GM12801 (cell line): ENCODE results near the gene GNB3.

ENCODE experiments used
- TF ChIP-seq, protein P1 (sequence below): IDR thresholded peaks from one replicate; pipeline ENCODE4 v1.5.1; 2011; ENCODE audit warnings: control low read depth; ENCODE audit not compliant: insufficient read length; ENCODE audit errors: extremely low read depth

The GNB3 gene

DNA sequence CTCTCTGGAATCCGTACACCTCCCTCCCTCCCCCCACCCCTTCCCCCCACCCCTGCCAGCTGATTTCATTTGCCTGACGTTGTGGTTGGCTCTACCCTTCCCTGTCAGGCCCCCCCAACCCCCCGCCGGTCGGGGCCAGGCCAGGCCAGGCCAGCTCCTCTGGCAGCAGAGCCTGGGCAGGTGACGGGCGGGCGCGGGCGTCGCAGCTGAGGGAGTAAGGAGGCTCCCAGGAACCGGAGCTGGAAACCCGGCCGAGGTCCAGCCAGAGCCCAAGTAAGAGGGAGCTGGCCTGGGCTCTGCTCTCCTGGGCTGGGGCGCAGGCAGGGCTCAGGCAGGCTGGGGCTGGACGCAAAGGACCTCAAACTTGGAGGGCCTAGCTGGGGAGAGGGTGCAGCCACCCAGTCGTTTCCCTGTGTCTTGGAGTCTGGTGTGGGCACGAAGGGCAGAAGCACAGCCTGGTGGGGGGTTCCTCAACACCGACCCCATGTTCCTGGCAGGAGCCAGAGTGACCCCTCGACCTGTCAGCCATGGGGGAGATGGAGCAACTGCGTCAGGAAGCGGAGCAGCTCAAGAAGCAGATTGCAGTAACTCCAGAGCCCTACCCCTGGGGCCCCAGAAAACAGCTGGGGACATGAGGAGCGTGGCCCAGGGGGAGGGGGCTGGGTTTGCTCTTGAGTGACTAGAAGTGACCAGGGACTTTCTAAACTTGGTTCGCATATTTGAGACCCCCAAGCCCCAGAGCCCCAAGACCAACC lies at the start of gene GNB3:
GNB3 (plus strand) TSS at position 165 of the 755 bp plus-strand sequence; CDS start at position 528, 363 bp downstream.
- TF ChIP-seq, protein P1, sequence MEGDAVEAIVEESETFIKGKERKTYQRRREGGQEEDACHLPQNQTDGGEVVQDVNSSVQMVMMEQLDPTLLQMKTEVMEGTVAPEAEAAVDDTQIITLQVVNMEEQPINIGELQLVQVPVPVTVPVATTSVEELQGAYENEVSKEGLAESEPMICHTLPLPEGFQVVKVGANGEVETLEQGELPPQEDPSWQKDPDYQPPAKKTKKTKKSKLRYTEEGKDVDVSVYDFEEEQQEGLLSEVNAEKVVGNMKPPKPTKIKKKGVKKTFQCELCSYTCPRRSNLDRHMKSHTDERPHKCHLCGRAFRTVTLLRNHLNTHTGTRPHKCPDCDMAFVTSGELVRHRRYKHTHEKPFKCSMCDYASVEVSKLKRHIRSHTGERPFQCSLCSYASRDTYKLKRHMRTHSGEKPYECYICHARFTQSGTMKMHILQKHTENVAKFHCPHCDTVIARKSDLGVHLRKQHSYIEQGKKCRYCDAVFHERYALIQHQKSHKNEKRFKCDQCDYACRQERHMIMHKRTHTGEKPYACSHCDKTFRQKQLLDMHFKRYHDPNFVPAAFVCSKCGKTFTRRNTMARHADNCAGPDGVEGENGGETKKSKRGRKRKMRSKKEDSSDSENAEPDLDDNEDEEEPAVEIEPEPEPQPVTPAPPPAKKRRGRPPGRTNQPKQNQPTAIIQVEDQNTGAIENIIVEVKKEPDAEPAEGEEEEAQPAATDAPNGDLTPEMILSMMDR: no peak

DNA sequence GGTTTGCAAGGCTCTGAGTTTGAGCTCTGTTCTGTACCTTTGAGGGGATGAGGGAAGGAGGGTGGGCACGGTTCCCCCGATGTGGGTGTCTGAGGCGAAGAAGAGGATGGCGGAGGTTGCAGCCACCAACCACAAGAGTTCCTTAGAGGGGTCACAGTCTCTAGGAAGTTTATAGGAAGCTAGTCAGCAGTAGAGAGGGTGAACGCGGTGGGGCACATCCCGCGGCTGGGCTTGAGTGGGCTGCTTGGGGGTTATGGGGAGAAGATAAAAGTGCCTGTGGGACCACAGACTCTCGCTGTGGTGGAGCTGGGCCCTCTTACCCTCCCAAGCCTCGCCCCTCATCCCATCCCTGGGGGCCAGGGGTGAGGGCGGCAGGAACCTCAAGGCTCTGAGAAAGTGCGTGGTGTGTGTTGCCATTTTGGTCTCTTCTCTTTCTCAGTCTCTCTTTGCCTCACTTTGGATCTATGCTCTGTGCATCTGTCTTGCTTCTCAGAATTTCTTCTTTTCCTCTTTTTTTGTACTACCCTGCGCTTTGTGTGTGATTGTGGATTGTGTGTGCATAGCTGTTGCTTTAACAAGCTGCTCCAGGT lies 48.7 kb upstream of the GNB3 start:
- TF ChIP-seq, protein P1: no peak

DNA sequence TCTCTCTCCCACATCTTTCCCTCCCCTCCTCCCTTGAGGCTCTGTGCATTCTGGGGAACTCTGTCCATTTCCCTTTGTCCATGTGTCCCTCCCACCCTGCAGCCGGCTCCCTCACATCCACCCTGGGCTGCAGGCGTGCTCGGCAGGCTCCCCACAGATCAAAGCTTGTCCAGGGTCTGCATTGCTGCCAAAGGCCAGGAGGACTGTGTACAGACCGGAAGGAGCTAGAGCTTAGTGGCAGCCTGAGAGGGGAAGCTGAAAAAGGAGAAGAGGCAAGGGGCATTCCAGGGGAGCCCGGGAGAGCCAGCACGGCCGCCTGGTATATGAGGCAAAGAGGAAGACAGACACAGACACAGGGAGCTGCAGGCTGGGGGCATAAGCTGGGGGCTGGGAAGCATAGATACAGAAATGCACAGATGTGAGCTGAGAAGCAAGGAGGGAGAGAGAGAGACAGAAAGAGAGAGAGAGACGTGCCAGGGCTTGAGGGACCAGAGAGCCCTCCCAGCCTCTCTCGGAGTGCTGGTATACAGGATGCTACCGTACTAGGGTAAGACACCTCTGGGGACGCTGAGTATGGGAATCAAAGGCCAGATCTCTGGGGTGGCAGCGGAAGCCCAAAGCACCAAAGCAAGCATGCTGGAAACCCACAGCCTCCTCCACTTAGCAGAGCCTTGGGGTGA lies 48.1 kb upstream of the GNB3 start:
- TF ChIP-seq, protein P1: no peak

DNA sequence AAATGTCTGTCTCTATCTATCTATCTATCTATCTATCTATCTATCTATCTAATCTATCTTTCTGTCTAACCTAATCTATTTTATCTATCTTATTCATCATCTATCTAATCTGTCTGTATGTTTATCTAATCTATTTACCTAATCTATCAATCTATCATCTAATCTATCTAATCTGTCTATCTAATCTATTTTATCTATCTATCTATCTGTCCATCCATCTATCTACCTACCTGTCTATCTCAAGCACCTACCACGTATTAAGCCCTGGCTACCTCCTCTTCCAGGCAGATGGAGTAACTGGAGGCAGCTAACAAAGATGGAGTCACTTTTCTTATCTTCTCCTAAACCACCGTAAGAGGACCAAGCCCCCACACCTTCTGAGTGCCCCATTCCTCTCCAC lies 45.6 kb upstream of the GNB3 start:
- TF ChIP-seq, protein P1: no peak

DNA sequence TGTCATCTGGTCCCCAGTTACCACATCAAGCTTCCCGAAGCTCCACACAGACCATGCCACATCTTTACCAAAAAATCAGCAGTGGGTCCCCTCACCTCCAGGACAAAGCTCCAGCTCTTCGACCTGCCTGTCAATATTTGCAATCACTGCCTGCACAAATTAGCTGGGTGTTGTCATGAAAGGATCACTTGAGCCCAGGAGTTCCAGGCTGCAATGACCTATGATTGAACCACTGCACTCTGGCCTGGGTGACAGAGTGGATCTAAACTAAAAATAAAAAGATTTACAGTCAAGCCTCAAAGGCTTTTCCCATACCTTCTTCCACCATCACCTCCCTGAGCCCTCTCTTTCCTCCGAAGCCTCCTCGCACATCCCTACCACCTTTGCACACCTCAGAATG lies 44.1 kb upstream of the GNB3 start:
- TF ChIP-seq, protein P1: no peak

DNA sequence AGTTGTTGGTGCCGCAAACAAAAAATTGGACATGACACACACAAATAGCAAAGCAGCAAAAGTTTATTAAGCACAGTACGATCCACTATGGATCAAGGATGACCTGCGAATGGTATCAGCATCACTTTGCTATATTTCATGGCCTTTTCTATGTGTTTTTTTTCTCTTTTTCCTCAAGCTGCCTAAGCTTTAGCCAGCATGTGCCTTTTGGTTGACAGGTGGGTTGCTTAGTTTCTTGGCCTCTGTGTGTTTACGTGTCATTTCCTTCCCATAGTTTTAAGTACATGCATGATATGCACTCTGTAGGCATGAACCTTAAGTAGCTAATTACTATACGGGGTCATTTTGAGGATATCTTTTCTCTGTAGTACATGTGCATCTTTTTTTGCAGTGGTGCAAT lies 41.6 kb upstream of the GNB3 start:
- TF ChIP-seq, protein P1: no peak

DNA sequence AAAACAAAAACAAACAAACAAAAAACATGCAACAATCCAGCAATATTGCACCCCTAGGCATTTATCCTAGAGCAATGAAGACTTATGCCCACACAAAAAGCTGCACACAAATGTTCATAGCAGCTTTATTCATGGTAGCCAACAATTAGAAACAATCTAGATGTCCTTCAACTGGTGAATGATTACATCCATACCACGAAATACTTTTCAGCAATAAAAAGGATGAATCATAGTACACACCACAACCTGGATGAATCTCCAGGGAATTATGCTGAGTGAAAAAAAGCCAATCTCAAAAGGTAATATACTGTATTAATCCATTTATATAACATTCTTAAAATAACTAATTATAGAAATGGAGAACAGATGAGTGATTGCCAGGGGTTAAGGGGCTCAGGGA lies 33.6 kb upstream of the GNB3 start:
- TF ChIP-seq, protein P1: no peak
